ENCODE measurements around the gene DNAJC1. TPM values are rescaled to one million over a fixed set of nuclear protein-coding genes. Genes with fewer than 3 reads are reported as not detected.

DNAJC1 gene
- total and polyA plus RNA-seq, 10 of the 15 experiments (the other 5 are each of a cell fraction or from before 2014, with no cell fraction given), result 2.5 to 39.3 (median 20.4) TPM

DNA sequence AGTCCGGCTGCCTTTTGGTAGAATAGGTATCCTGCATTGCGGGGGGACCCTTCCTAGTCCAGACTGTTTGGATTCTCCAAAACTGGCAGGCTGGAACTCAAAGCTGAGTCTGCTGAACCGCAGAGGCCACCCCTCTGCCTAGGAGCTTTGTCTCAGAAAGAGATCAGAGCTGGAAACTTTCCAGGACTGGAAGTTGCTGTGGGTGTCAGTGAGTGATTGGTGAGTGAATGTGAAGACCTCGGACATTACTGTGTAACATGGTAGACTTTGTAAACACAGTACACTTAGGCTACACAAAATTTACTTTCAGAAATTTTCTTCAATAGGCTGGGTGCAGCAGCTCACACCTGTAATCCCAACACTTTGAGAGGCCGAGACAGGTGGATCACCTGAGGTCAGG is 103.8 kb downstream of the DNAJC1 start:
- no peak overlapping the region for H3K9ac ChIP-seq (ENCODE audit: control insufficient read depth, insufficient read depth, low read length)
- no peak overlapping the region for H3K4me3 ChIP-seq
- TF ChIP-seq BMI1 (IDR thresholded peaks at IDR 0.05; ENCODE audit: borderline replicate concordance), result no peak
- TF ChIP-seq IRF4 (IDR thresholded peaks at IDR 0.05; ENCODE audit: low read depth, low read length), result no peak
- TF ChIP-seq RFX5 (IDR thresholded peaks at IDR 0.05; ENCODE audit: low read depth, low read length), result no peak
- TF ChIP-seq FOXK2 (IDR thresholded peaks at IDR 0.05), result no peak
- TF ChIP-seq ZSCAN29 (IDR thresholded peaks at IDR 0.05), result no peak
- no peak for TF ChIP-seq NFYA (IDR thresholded peaks at IDR 0.05; ENCODE audit: borderline replicate concordance, low read depth, low read length)
- no peak for TF ChIP-seq CHD4 (IDR thresholded peaks at IDR 0.05)
- no peak for TF ChIP-seq TCF7 (IDR thresholded peaks at IDR 0.05; ENCODE audit: borderline replicate concordance)
- no peak for TF ChIP-seq CEBPB (IDR thresholded peaks at IDR 0.05; ENCODE audit: borderline replicate concordance in 1 of 2, low read depth in 2 of 2, low read length in 2 of 2)
- TF ChIP-seq RAD21 (IDR thresholded peaks at IDR 0.05; ENCODE audit: insufficient read depth, low read depth, low read length), result no peak
- no peak for TF ChIP-seq BACH1 (IDR thresholded peaks at IDR 0.05; ENCODE audit: borderline replicate concordance)
- TF ChIP-seq, protein P1, sequence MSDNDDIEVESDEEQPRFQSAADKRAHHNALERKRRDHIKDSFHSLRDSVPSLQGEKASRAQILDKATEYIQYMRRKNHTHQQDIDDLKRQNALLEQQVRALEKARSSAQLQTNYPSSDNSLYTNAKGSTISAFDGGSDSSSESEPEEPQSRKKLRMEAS (IDR thresholded peaks at IDR 0.05; ENCODE audit: low read depth, low read length), result no peak
- TF ChIP-seq CHD1 (IDR thresholded peaks at IDR 0.05; ENCODE audit: low read depth, low read length), result no peak
- H3K36me3 ChIP-seq (ENCODE audit: control insufficient read depth in 2 of 2, insufficient read depth in 2 of 2, low read length in 1 of 2), result peaks cover 0 to 3% of the 10 kb centered on the region in 2 experiments; a peak in 3 of 4 replicates
- no peak overlapping the region for H3K27ac ChIP-seq (ENCODE audit: control insufficient read depth, insufficient read depth)
- SMC1A ChIA-PET (ENCODE audit: uncharacterized antibody, unreplicated experiment), result interaction anchor here (0.9 kb wide), 1 partner anchor 11 kb away, joined by 3 read pairs; no protein-coding TSS in a partner anchor
- H2AFZ ChIP-seq (ENCODE audit: control insufficient read depth, low read depth, low read length), result no peak overlapping the region
- BruUV-seq (replicated peaks), result no TSS peak
- RAD21 ChIA-PET (ENCODE audit: unreplicated experiment), result no interaction called here
- intact Hi-C loops (cut with micrococcal nuclease; ENCODE audit: unreplicated experiment) (no loop called here), in situ Hi-C loops (cut with MboI) (no loop called here)
- H3K4me2 ChIP-seq (ENCODE audit: control insufficient read depth, insufficient read depth), result no peak overlapping the region
- H3K9me3 ChIP-seq (replicated peaks; ENCODE audit: control insufficient read depth, insufficient read depth, low read length), result no peaks in the 10 kb centered on the region
- DNase-seq (ENCODE audit: low read depth, low spot score), result no peak
- ATAC-seq, result no peak
- WGBS (ENCODE audit: insufficient coverage, insufficient replicate concordance, low lambda C conversion rate, missing lambda C conversion rate), result 86% methylated on average over 5 of the region's 5 CpGs
- CTCF ChIA-PET, result no interaction called here
- POLR2A ChIA-PET, result no interaction called here
- peaks cover 16% of the 10 kb centered on the region for H3K4me1 ChIP-seq (ENCODE audit: control insufficient read depth, insufficient read depth, low read length)
- no peak for FAIRE-seq
- no peaks in the 10 kb centered on the region for H3K79me2 ChIP-seq (ENCODE audit: control insufficient read depth, insufficient read depth, low read length)
- H4K20me1 ChIP-seq (ENCODE audit: control insufficient read depth, insufficient read depth), result no peaks in the 10 kb centered on the region
- H3K27me3 ChIP-seq (replicated peaks in 1 of 2; ENCODE audit: control insufficient read depth in 2 of 2, insufficient read depth in 2 of 2, low read length in 1 of 2), result no peaks in the 10 kb centered on the region

Data from GM12878 (cell line).